GM23338 (cell line): ENCODE measurements around the gene FBXL4. TPM values are rescaled to one million over a fixed set of nuclear protein-coding genes. Genes with fewer than 3 reads are reported as not detected.

Experiments used
- ATAC-seq: fragments of 200-7000 bp; cut with Tn5 transposase; 3 replicates; pipeline ENCODE4 v1.9.1; 2020
- DNase-seq: peaks from one replicate; pipeline ENCODE4 v3.0.0-alpha.2; 2015; ENCODE audit warnings: low spot score
- H2AFZ ChIP-seq: fragments of 200-600 bp; sonication (generic); 2 replicates; pipeline ENCODE4 v1.8.0; 2016; ENCODE audit warnings: antibody characterized with exemption, mild to moderate bottlenecking, moderate library complexity
- H3F3A ChIP-seq: fragments of 200-600 bp; sonication (generic); replicated peaks from 2 replicates; pipeline ENCODE4 v1.8.0; 2017; ENCODE audit warnings: antibody characterized with exemption, mixed run types, low read depth
- H3K27ac ChIP-seq: fragments of 200-600 bp; sonication (generic); 2 replicates; pipeline ENCODE4 v1.6.1; 2016; ENCODE audit warnings: low read depth
- H3K27me3 ChIP-seq: fragments of 200-600 bp; sonication (generic); 2 replicates; pipeline ENCODE4 v1.8.0; 2016; ENCODE audit warnings: mild to moderate bottlenecking, mixed run types, moderate library complexity; ENCODE audit not compliant: insufficient read depth
- H3K36me3 ChIP-seq: fragments of 200-600 bp; sonication (generic); 2 replicates; pipeline ENCODE4 v1.8.0; 2016; ENCODE audit warnings: mild to moderate bottlenecking; ENCODE audit not compliant: insufficient read depth
- H3K4me1 ChIP-seq: fragments of 200-600 bp; sonication (generic); 2 replicates; pipeline ENCODE4 v1.8.0; 2016; ENCODE audit warnings: mild to moderate bottlenecking, moderate library complexity; ENCODE audit not compliant: insufficient read depth
- H3K4me2 ChIP-seq: fragments of 200-600 bp; sonication (generic); 2 replicates; pipeline ENCODE4 v1.7.1; 2017; ENCODE audit warnings: mixed run types
- H3K4me3 ChIP-seq: fragments of 200-600 bp; sonication (generic); 2 replicates; pipeline ENCODE4 v1.6.1; 2016; ENCODE audit warnings: mixed run types
- H3K79me2 ChIP-seq: fragments of 200-600 bp; sonication (generic); replicated peaks from 2 replicates; pipeline ENCODE4 v1.8.0; 2017; ENCODE audit warnings: mild to moderate bottlenecking; ENCODE audit not compliant: insufficient read depth
- H3K9me2 ChIP-seq: fragments of 200-600 bp; sonication (generic); 2 replicates; pipeline ENCODE4 v1.8.0; 2017; ENCODE audit not compliant: insufficient read depth
- H4K20me1 ChIP-seq: fragments of 200-600 bp; sonication (generic); replicated peaks from 2 replicates; pipeline ENCODE4 v1.8.0; 2017; ENCODE audit warnings: mild to moderate bottlenecking; ENCODE audit not compliant: insufficient read depth
- H3K27ac Mint-ChIP-seq: 2 replicates; pipeline ENCODE4 v1.8.0; 2020; ENCODE audit warnings: inconsistent platforms, mild to moderate bottlenecking, moderate library complexity, mixed read lengths
- H3K27me3 Mint-ChIP-seq: 3 replicates; pipeline ENCODE4 v1.8.0; 2022; ENCODE audit warnings: low read depth, mild to moderate bottlenecking, moderate library complexity, mixed read lengths, inconsistent platforms; ENCODE audit not compliant: insufficient read depth, poor library complexity
- H3K36me3 Mint-ChIP-seq: 3 replicates; pipeline ENCODE4 v1.8.0; 2021; ENCODE audit warnings: low read depth, mild to moderate bottlenecking, inconsistent platforms, moderate library complexity, mixed read lengths
- H3K4me1 Mint-ChIP-seq: 3 replicates; pipeline ENCODE4 v1.8.0; 2020; ENCODE audit warnings: mild to moderate bottlenecking, inconsistent platforms, mixed read lengths
- H3K4me3 Mint-ChIP-seq: 3 replicates; pipeline ENCODE4 v1.8.0; 2021; ENCODE audit warnings: moderate library complexity, mild to moderate bottlenecking, inconsistent platforms, mixed read lengths
- H3K9me3 Mint-ChIP-seq: 3 replicates; pipeline ENCODE4 v1.8.0; 2020; ENCODE audit warnings: moderate library complexity, mild to moderate bottlenecking, inconsistent platforms, mixed read lengths
- ETS1 ChIP-seq: IDR thresholded peaks from 2 replicates; pipeline ENCODE4 v1.6.1; 2016; ENCODE audit warnings: antibody characterized with exemption
- EZH2 ChIP-seq: fragments of 200-600 bp; sonication (generic); IDR thresholded peaks from one replicate; pipeline ENCODE4 v1.8.0; 2017; ENCODE audit warnings: antibody characterized with exemption, mild to moderate bottlenecking, low read depth; ENCODE audit not compliant: unreplicated experiment
- EZH2phosphoT487 ChIP-seq: fragments of 200-600 bp; sonication (generic); IDR thresholded peaks from one replicate; pipeline ENCODE4 v1.8.1; 2018; ENCODE audit warnings: antibody characterized with exemption; ENCODE audit not compliant: unreplicated experiment
- JUNB ChIP-seq: IDR thresholded peaks from one replicate; pipeline ENCODE4 v1.6.1; 2016; ENCODE audit warnings: antibody characterized with exemption; ENCODE audit not compliant: unreplicated experiment
- REST ChIP-seq: IDR thresholded peaks from one replicate; pipeline ENCODE4 v1.6.1; 2018; ENCODE audit warnings: antibody characterized with exemption; ENCODE audit not compliant: unreplicated experiment
- STAT1 ChIP-seq: IDR thresholded peaks from one replicate; pipeline ENCODE4 v1.6.1; 2016; ENCODE audit warnings: antibody characterized with exemption; ENCODE audit not compliant: unreplicated experiment
- ZNF114 ChIP-seq: fragments of 250-450 bp; sonication (Bioruptor Pico); IDR thresholded peaks from 2 replicates; pipeline ENCODE4 v1.5.0; 2020; ENCODE audit warnings: mild to moderate bottlenecking, moderate library complexity
- ZNF331 ChIP-seq: fragments of 250-450 bp; sonication (Bioruptor Pico); IDR thresholded peaks from 2 replicates; pipeline ENCODE4 v1.5.0; 2020; ENCODE audit warnings: low read depth, mild to moderate bottlenecking, moderate library complexity
- polyA plus RNA-seq: library from polyadenylated mRNA; unstranded; fragments of >200 nt; fragmentation: Nextera tagmentation; extraction: Ambion mirVana; gene quantifications from 2 replicates; pipeline ENCODE4 v1.2.1, GENCODE V29; 2016
- total RNA-seq: library from RNA; depleted of rRNA; stranded (reverse); fragments of >200 nt; shearing (Covaris generic); gene quantifications from 2 replicates; pipeline ENCODE4 v1.2.3, GENCODE V29; 2014

The FBXL4 gene
- total and polyA plus RNA-seq, 2 experiments from 2014 or later, result 8.5 to 23.4 TPM

DNA sequence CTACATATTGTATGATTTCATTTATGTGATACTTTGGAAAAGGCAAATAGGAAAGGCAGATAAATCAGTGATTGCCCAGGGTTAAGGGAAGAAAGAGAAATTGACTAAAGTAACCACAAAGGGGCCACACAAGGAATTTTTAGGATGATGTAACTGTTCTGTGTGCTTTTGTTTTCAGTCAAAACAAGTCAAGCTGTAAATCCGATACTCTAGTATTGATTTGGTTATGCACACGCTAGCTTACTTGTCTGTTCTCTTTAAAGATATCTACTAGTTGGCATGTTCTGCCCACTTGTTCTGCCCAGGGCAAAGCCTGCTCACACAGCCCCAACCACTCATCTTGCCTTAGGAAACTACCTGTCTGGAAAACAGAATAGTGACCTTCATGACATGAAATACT is 6.4 kb downstream of the FBXL4 start:
- H3K9me3 Mint-ChIP-seq, result peaks cover 29% of the 10 kb centered on the region
- no peak overlapping the region for H3K27ac Mint-ChIP-seq
- Histone ChIP-seq H4K20me1 (no peaks in the 10 kb centered on the region), H3K27me3 (no peaks in the 10 kb centered on the region), H2AFZ (no peak overlapping the region), H3K4me3 (no peak overlapping the region), H3K4me1 (peaks cover 6% of the 10 kb centered on the region; the same call in 1 of the 2 replicates), H3K4me2 (no peak overlapping the region), H3F3A (no peaks in the 10 kb centered on the region), H3K9me2 (no peaks in the 10 kb centered on the region), H3K27ac (no peak overlapping the region), H3K36me3 (no peaks in the 10 kb centered on the region), H3K79me2 (peaks cover 68% of the 10 kb centered on the region)
- no peak overlapping the region for H3K4me3 Mint-ChIP-seq
- TF ChIP-seq ETS1 (no peak), JUNB (no peak), EZH2phosphoT487 (no peak), ZNF114 (CRISPR knock-in tag) (no peak)
- DNase-seq, result no peak
- H3K36me3 Mint-ChIP-seq, result peaks cover 43% of the 10 kb centered on the region
- peaks cover 9% of the 10 kb centered on the region for H3K4me1 Mint-ChIP-seq
- ATAC-seq, result no peak
- H3K27me3 Mint-ChIP-seq, result peaks cover 1% of the 10 kb centered on the region

- H3K9me3 Mint-ChIP-seq, result peaks cover 16% of the 10 kb centered on the region; the same call in 2 of the 3 replicates
- H3F3A ChIP-seq, result no peaks in the 10 kb centered on the region
- H3K4me1 Mint-ChIP-seq, result peaks cover 11% of the 10 kb centered on the region
- no peaks in the 10 kb centered on the region for H3K27me3 ChIP-seq
- H3K4me2 ChIP-seq, result no peak overlapping the region
- H3K4me3 ChIP-seq, result no peak overlapping the region
- no peak for DNase-seq
- ATAC-seq, result no peak
- peaks cover 1% of the 10 kb centered on the region for H3K27me3 Mint-ChIP-seq
- H3K36me3 Mint-ChIP-seq, result peaks cover 24% of the 10 kb centered on the region
- H3K27ac Mint-ChIP-seq, result no peak overlapping the region
- H3K36me3 ChIP-seq, result no peaks in the 10 kb centered on the region
- H3K27ac ChIP-seq, result no peak overlapping the region
- H3K9me2 ChIP-seq, result no peaks in the 10 kb centered on the region
- TF ChIP-seq ZNF114 (CRISPR knock-in tag), result no peak
- no peak for TF ChIP-seq REST
- no peak for TF ChIP-seq ETS1
- TF ChIP-seq ZNF331, result no peak
- no peak for TF ChIP-seq EZH2
- TF ChIP-seq STAT1, result no peak
- no peak overlapping the region for H2AFZ ChIP-seq
- H3K4me3 Mint-ChIP-seq, result no peak overlapping the region
- H3K79me2 ChIP-seq, result peaks cover 34% of the 10 kb centered on the region
- peaks cover 14% of the 10 kb centered on the region for H3K4me1 ChIP-seq
- no peaks in the 10 kb centered on the region for H4K20me1 ChIP-seq
These were observed 10.4 kb downstream of the FBXL4 start for GRCh38 chr6:98937351-98937750.
